GM21367 (cell line): ENCODE data around the gene ENOX2.
"Not testable (repeated sequence)": the region's sequence is repeated elsewhere in the genome, so short reads cannot be mapped to it uniquely, and the experiment has no call there.

Source experiments
- ATAC-seq: cut with Tn5 transposase; IDR thresholded peaks from one replicate; pipeline ENCODE4 v1.9.1; 2021; ENCODE audit not compliant: unreplicated experiment

ENOX2 gene

GRCh38 chrX:130758072-130758471, 144.9 kb downstream of the ENOX2 start:
- no peak for ATAC-seq

DNA sequence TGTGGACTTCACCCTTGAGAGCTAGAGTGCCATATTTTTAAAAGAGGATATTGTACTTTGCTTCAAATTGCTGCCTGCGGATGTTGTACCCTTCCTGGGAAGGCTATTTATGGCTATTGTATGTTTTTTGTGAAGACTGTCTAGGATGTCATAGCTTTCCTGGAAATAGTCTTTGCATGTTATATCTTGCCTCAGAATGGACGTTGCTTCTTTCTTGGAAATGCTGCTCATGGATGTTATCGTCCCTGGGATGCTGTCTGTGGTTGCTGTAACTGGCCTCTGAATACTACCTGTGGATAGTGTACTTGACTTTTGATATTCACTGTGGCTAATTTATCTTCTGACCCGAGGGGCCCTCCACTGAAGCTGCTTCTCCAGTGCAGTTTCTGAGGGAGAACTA, 146.8 kb downstream of the ENOX2 start:
- ATAC-seq = no peak

DNA sequence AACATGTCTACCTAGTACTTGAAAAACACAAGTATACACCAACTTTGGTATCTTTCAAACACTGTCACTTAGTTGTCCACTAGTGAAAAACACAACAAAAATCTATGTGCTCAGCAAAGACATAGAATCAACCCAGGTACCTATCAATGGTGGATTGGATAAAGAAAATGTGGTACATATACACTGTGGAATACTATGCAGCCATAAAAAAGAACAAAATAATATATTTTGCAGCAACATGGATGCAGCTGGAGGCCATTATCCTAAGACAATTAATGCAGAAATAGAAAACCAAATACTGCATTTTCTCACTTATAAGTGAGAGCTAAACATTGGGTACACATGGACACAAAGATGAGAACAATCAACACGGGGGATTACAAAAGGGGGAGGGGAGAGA, 148.7 kb downstream of the ENOX2 start:
- ATAC-seq = no peak

DNA sequence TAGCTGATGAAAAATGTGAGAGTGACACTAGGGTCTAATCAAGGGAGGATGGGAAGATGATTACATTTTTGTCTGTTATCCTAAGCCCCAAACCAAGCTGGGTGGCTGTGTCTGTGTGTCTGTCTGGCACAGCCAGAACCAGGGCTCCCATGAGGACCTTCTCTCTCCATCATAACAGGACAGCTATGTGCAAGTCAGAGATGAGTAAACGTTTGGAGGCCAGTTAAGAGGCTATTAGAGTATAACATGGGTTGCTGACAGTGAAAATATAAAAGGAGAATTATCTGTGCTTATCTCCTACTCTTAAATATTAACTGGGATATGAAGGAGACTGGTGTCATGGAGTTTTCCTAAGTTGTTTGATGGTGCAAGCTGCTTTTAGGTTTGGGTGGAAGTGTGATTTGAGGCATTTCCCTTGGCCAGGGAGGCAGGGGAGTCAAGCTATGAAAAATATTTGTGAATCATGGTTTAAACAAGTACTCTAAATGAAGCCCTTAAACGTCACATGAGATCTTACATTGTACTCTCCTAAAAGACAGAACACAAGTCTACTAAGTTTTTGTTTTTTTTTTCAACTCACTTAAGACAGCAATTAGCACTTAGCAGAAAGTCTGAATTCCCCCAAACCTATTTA, 156.2 kb downstream of the ENOX2 start:
- no peak for ATAC-seq

- ATAC-seq = no peak
Measured at GRCh38 chrX:130746077-130746476, 156.9 kb downstream of the ENOX2 start.

DNA sequence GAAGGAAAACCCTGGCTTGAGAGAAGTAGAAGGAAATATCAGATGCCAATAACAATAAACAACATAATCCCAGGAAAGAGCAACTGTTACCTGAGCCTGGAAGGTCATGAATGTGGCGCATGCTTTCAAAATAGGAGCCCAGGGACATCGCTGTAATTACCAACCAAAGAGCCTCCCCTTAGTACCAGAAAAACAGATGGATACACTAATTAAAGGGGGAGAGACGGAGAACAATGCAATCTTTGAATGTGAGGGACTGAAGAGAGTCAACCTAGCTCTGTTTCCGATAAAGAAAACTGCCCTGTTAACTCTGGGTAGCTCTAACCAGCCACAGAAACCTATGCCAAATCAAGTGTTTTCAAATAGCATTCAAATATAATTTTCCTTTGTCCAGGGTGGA, 161.4 kb downstream of the ENOX2 start:
- no peak for ATAC-seq

GRCh38 chrX:130741151-130741550, 161.9 kb downstream of the ENOX2 start:
- no peak for ATAC-seq

GRCh38 chrX:130738638-130739195, 164.3 kb downstream of the ENOX2 start:
- ATAC-seq = no peak

DNA sequence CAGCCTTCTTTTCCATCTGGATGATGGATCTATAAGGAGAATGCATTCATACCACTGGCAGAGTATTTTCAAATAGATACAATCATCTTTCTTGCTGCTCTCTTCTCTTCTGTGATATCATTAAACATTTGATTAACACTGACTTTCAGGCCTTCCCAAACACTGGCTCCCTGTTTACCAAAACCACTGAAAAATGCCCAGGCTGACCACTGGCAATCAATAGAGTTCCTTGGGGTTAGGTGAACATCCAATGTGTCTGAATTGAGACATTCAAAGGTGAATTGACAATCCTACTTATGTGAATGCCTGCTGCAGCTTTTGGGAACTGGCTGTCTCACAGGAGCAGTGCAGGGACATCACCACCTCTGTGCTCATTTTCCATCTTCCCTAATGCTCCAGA, 168.3 kb downstream of the ENOX2 start:
- ATAC-seq = no peak

DNA sequence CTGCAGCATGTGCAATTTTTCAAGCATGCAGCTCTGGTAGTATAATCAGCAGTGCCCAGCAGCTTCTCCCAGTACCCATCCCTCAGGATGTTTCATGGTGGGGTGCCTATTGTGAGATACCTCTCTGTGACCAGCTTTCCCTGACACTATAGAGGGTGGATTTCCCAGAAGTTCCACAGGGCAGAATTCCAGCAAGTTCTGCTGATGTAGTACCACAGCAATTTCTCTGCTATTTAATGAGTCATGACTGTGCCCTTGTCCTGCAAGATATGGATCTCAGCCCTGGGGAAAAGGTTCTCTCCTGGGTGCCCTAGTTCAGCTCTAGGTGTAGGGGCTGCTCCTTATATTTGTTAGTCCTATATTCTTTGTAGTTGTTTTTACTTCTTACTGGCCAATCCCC, 174.8 kb downstream of the ENOX2 start:
- ATAC-seq = no peak

- no peak for ATAC-seq
Measured at GRCh38 chrX:130726661-130727060, 176.3 kb downstream of the ENOX2 start.

DNA sequence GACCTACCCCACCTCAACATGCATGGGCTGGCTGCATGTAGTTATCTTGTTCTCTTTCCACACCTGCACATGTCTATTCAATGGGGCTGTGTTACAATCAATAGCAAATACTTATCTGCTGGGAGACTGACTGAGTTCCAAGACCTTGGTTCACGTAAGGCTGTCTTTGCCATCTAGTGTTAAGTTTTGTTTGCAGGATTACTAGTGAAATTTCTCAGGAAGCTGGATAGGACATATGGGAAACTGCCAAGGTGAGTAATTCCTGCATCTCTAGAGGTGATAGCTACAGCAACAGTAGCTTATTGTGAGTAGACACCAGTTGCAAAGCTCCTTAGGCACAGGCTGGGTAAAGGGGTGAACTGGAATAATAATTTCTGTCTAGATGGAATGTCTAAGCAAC, 177.5 kb downstream of the ENOX2 start:
- ATAC-seq = no peak

DNA sequence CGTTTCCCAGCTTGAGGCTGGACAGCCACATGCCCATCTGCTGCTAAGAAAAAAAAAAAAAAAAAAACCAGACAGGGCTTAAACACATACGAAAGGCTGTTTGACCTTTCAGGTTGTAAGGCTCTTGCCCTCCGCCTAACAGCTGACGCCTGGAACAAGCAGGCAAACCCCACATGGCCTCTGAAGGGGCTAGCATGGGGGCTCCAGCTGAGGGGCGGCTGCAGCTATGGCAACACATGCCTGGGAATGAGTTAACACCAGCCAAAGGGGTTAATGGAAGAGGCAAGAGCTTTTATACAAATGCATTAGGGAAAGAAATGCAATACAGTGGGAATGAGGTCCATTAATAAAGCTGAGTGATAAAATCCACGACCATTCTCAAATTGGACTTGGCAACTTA, 183.6 kb downstream of the ENOX2 start:
- ATAC-seq = no peak

- no peak for ATAC-seq
Measured at GRCh38 chrX:130718137-130718536, 184.9 kb downstream of the ENOX2 start.

GRCh38 chrX:130716781-130717413, 186.1 kb downstream of the ENOX2 start:
- ATAC-seq = no peak

GRCh38 chrX:130716346-130716745, 186.7 kb downstream of the ENOX2 start:
- ATAC-seq = no peak

- ATAC-seq = no peak
Measured at GRCh38 chrX:130715299-130715698, 187.7 kb downstream of the ENOX2 start.

- ATAC-seq = no peak
Measured at GRCh38 chrX:130714665-130715064, 188.3 kb downstream of the ENOX2 start.

DNA sequence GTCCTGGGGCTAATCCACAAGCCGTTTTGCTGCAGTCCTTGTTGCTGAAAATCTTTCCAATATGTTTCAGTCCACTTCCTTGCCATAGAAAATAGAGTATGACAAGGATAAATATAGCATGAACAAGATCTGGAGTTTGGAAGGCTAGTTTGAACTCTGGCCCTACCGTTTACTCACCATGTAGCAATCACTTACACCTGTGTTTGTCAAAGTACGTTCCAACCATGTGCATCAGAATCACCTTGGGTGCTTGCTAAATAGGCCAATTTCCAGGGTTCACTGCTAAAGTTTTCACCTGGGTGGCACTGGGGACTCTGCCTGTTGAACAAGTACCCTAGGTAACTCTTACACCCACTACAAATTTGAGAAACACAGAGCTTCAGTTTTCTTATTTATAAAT, 188.9 kb downstream of the ENOX2 start:
- no peak for ATAC-seq

- ATAC-seq = not testable (repeated sequence)
Measured at GRCh38 chrX:130709178-130709577, 193.8 kb downstream of the ENOX2 start.

DNA sequence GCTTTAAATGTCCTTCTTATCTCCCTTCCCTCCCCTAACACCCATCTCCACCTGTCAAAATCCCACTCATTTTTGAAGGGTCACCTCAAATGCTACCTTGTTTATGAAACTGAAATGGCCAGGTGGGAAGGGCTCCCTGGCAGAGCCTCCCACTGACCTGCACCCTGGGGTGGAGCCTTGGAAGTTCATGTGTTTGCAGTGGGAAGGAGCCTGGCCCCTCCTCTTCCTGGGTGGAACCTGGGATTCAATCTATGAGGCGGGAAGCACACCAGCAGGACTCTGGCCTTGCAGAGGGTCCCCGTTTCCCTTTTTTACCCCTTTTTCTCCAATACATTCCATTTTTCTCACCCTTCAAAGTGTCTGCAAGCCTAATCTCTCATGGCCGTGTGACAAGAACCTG, 197.4 kb downstream of the ENOX2 start:
- no peak for ATAC-seq
